Calu3 (cell line): Measurements from ENCODE around the gene KRTAP9-9. TPM values are rescaled to one million over a fixed set of nuclear protein-coding genes. Genes with fewer than 3 reads are reported as not detected.
"Not testable (repeated sequence)": the region's sequence is repeated elsewhere in the genome, so short reads cannot be mapped to it uniquely, and the experiment has no call there.

ENCODE experiments used
- BruUV-seq: library from RNA; stranded (reverse); fragments of 400-500 nt; replicated peaks from 2 replicates; lab custom pipeline; 2021; lab: Mats Ljungman, UMichigan
- CTCF ChIA-PET: fragments of 300-600 bp; sonication (Branson Sonifier 250); formaldehyde crosslinking; loops from one replicate; lab custom pipeline; 2022; ENCODE audit warnings: antibody characterized with exemption; lab: Charles Lee
- DNase-seq: peaks from one replicate; pipeline ENCODE4 v3.0.0; 2022
- H3K27ac Mint-ChIP-seq: one replicate; pipeline ENCODE4 v1.8.0; 2022; ENCODE audit warnings: mixed read lengths; ENCODE audit not compliant: unreplicated experiment
- H3K27me3 Mint-ChIP-seq: one replicate; pipeline ENCODE4 v1.8.0; 2022; ENCODE audit warnings: mixed read lengths; ENCODE audit not compliant: unreplicated experiment
- H3K36me3 Mint-ChIP-seq: one replicate; pipeline ENCODE4 v1.8.0; 2022; ENCODE audit warnings: mild to moderate bottlenecking, moderate library complexity, mixed read lengths; ENCODE audit not compliant: insufficient read depth, unreplicated experiment
- H3K4me1 Mint-ChIP-seq: one replicate; pipeline ENCODE4 v1.8.0; 2022; ENCODE audit warnings: mild to moderate bottlenecking, low read depth, mixed read lengths; ENCODE audit not compliant: unreplicated experiment
- H3K4me3 Mint-ChIP-seq: one replicate; pipeline ENCODE4 v1.8.0; 2022; ENCODE audit warnings: mild to moderate bottlenecking, low read depth, moderate library complexity, mixed read lengths; ENCODE audit not compliant: unreplicated experiment
- H3K9me3 Mint-ChIP-seq: one replicate; pipeline ENCODE4 v1.8.0; 2022; ENCODE audit warnings: low read depth, mixed read lengths; ENCODE audit not compliant: unreplicated experiment
- intact Hi-C: fragments of 100-400 bp; cut with micrococcal nuclease; formaldehyde crosslinking; loops from one replicate; pipeline ENCODE4 v1.10.0; 2022; ENCODE audit not compliant: unreplicated experiment
- total RNA-seq: library from RNA; stranded (reverse); gene quantifications from 2 replicates; pipeline ENCODE4 v1.2.3, GENCODE V29; 2022
- TF ChIP-seq, protein P1 (sequence below): fragments of 200-600 bp; IDR thresholded peaks from one replicate; pipeline ENCODE4 v1.8.0; 2022; ENCODE audit warnings: antibody characterized with exemption; ENCODE audit not compliant: unreplicated experiment

The KRTAP9-9 gene
- total RNA-seq, 1 experiment from 2014 or later, result not detected

DNA sequence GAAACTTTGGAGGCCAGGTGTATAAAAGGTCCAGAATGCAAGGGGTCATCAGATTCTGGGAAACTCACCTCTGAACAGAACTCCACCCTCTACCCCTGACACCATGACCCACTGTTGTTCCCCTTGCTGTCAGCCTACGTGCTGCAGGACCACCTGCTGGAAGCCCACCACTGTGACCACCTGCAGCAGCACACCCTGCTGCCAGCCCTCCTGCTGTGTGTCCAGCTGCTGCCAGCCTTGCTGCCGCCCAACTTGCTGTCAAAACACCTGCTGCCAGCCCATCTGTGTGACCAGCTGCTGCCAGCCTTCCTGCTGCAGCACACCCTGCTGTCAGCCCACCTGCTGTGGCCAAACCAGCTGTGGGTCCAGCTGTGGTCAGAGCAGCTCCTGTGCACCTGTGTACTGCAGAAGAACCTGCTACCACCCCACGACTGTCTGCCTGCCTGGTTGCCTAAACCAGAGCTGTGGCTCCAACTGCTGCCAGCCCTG lies 17.2 kb upstream of the KRTAP9-9 start, which contains the start of gene KRTAP9-8:
Gene KRTAP9-8, plus strand, starts transcription at position 51 of the 489 bp plus-strand sequence. Its CDS starts 53 bp downstream, at position 104.
- H3K4me1 Mint-ChIP-seq, H3K27ac Mint-ChIP-seq, CTCF ChIA-PET, H3K4me3 Mint-ChIP-seq, H3K36me3 Mint-ChIP-seq, intact Hi-C loops, BruUV-seq, H3K27me3 Mint-ChIP-seq, DNase-seq: not testable (repeated sequence)
- peaks cover 10% of the 10 kb centered on the region for H3K9me3 Mint-ChIP-seq

DNA sequence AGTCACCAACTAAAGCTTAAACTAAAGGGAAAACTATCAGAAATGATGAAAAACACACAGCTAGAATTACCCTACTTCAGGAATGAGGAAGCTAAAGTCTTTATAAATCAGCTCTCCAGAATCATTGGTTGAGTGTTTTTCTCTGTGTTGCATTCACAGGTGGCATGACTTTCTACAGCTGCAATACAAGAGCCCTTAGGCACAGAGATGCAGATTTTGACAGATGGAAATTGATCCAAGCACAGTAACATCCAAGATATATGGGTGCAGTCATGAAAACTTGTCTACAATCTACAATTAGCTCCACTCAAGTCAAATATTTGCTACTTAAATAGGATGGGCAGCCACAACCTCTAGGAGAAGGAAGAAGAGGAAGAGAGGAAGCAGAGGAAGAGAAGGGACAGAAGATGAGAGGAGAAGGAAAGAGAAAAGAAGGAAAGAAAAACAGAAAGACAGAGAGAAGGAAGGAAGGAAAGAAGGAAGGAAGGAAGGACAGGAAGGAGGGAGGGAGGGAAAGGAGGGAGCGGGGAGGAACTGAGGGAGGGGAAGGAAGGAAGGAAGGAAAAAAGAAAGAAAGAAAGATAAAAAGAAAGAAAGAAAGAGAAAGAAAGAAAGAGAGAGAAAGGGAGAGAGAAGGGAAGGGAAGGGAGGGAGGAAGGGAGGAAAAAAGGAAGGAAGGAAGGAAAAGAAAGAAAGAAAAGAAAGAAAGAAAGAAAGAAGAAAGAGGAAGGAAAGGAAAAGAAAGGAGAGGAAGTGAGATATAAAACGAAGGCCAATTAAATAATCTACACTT lies 8.0 kb upstream of the KRTAP9-9 start:
- CTCF ChIA-PET, result interaction anchor here (0.6 to 0.8 kb wide), 2 partner anchors 288 to 1295 kb away, joined by 3 to 7 read pairs; no protein-coding TSS in a partner anchor
- H3K9me3 Mint-ChIP-seq, H3K36me3 Mint-ChIP-seq, DNase-seq, H3K4me1 Mint-ChIP-seq, H3K27ac Mint-ChIP-seq, intact Hi-C loops, BruUV-seq, H3K27me3 Mint-ChIP-seq, H3K4me3 Mint-ChIP-seq: not testable (repeated sequence)

DNA sequence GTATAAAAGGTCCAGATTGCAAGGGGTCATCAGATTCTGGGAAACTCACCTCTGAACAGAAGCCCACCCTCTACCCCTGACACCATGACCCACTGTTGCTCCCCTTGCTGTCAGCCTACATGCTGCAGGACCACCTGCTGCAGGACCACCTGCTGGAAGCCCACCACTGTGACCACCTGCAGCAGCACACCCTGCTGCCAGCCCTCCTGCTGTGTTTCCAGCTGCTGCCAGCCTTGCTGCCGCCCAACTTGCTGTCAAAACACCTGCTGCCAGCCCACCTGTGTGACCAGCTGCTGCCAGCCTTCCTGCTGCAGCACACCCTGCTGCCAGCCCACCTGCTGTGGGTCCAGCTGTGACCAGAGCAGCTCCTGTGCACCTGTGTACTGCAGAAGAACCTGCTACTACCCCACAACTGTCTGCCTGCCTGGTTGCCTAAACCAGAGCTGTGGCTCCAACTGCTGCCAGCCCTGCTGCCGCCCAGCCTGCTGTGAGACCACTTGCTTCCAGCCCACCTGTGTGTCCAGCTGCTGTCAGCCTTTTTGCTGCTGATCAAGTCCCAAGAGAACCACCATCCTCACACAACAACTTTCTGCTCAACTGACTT lies 5.4 kb upstream of the KRTAP9-9 start, which contains the start of gene KRTAP9-4:
Gene KRTAP9-4, plus strand, starts transcription at position 51 of the 604 bp plus-strand sequence. Its CDS starts 34 bp downstream, at position 85.
- H3K36me3 Mint-ChIP-seq, H3K27ac Mint-ChIP-seq, H3K9me3 Mint-ChIP-seq, DNase-seq, H3K4me1 Mint-ChIP-seq, BruUV-seq, H3K4me3 Mint-ChIP-seq, intact Hi-C loops: not testable (repeated sequence)
- peaks cover 15% of the 10 kb centered on the region for H3K27me3 Mint-ChIP-seq
- CTCF ChIA-PET, result interaction anchor here (1.1 kb wide), 1 partner anchor 37 kb away, joined by 3 read pairs; no protein-coding TSS in a partner anchor

DNA sequence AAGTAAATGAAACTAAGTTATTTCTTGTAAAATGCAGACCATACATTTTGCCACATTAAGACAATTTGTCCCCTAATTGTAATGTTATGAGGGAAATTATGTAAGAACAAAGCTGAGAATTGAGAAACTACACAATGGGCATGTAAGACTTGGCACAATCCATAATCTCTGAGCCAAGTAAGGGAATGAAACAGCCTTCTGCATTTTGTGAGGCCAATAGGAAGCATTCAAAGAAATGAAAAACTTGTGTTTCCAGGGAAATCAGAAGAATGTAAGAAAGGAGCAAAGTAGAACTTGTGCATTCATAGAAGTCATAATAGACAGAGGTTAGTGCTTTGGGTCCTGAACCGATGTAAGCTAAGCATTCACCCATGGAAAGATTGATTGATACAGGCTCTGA lies 3.9 kb upstream of the KRTAP9-9 start:
- DNase-seq, result no peak
- Mint-ChIP-seq H3K4me3 (no peak overlapping the region), H3K36me3 (no peaks in the 10 kb centered on the region), H3K27ac (no peak overlapping the region), H3K4me1 (peaks cover 8% of the 10 kb centered on the region), H3K27me3 (peaks cover 15% of the 10 kb centered on the region), H3K9me3 (no peaks in the 10 kb centered on the region)
- BruUV-seq, result no TSS peak
- intact Hi-C loops, result no loop called here
- CTCF ChIA-PET, result no interaction called here
- TF ChIP-seq, protein P1, sequence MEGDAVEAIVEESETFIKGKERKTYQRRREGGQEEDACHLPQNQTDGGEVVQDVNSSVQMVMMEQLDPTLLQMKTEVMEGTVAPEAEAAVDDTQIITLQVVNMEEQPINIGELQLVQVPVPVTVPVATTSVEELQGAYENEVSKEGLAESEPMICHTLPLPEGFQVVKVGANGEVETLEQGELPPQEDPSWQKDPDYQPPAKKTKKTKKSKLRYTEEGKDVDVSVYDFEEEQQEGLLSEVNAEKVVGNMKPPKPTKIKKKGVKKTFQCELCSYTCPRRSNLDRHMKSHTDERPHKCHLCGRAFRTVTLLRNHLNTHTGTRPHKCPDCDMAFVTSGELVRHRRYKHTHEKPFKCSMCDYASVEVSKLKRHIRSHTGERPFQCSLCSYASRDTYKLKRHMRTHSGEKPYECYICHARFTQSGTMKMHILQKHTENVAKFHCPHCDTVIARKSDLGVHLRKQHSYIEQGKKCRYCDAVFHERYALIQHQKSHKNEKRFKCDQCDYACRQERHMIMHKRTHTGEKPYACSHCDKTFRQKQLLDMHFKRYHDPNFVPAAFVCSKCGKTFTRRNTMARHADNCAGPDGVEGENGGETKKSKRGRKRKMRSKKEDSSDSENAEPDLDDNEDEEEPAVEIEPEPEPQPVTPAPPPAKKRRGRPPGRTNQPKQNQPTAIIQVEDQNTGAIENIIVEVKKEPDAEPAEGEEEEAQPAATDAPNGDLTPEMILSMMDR, result no peak

DNA sequence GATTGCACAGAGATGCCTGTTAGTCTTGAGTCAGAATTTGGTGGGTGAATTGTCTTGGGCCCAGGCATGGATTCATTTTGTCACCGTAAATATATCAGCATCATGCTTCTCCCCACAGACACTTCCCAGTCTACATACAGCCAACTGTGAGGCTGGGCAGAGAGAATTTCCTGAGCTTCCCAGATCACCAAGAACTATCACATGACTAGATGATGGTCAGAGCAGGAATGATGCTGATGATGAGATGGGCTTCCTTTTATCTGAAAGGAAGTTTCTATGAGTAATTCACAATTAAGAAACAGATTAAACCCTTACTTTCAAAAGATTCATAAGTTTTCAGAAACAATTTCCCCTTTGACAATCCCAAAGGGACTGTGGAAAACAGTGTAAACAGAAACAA lies 323 bp upstream of the KRTAP9-9 start:
- H3K36me3 Mint-ChIP-seq, result no peaks in the 10 kb centered on the region
- DNase-seq, result no peak
- CTCF ChIA-PET, result no interaction called here
- H3K27me3 Mint-ChIP-seq, result peaks cover 22% of the 10 kb centered on the region
- no peak overlapping the region for H3K27ac Mint-ChIP-seq
- no TSS peak for BruUV-seq
- no peak overlapping the region for H3K4me3 Mint-ChIP-seq
- TF ChIP-seq, protein P1, result no peak
- intact Hi-C loops, result no loop called here
- H3K9me3 Mint-ChIP-seq, result no peaks in the 10 kb centered on the region
- no peaks in the 10 kb centered on the region for H3K4me1 Mint-ChIP-seq
